Inflammatory macrophage treated with lipopolysaccharide for 4 hours (primary cell): ENCODE data around the gene IFNA16.
"Not testable (repeated sequence)": the region's sequence is repeated elsewhere in the genome, so short reads cannot be mapped to it uniquely, and the experiment has no call there.

Experiments used
- DNase-seq: peaks from one replicate; pipeline ENCODE4 v3.0.0-alpha.2; 2020

The IFNA16 gene

DNA sequence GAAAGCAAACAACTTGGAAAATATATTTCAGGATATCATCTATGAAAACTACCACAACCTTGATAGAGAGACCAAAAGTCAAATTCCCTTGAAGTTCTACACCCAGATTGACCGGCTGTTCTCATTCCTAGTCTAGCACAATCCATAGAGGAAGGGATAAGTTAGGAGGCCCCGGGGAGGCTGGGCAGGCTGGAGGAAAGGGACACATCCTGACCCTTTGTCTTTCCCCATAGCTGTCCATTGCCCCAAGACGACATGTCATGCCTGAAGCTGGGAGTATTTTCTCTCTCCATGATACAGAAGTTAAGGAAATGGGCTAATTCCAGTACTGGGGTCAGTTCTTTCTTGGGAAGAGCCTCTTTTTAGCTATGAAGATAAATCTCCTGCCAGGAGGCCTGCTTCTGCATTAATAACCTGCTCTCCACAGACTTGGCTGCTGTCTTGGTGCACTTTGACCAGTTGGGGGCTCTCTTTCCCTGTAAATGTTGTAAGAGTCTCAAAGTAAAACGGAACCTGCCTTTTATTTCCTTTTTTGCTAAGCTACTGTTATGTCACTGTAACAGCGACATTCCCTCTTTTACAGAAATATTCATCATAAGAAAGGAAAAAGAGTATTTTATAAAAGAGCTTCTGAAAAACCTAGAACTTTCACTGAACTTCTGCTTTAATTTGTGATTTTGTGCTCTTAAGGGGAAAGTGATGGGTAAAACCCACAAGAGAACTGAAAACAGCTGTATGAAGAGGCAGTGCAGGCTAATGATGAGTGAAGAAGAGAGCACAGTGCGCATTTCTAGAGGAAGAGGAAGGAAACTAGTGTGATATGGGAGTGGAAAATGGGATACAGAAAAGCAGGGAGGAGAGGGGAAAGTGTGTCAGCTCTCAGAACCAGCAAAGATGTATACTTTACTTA, 22.0 kb downstream of the IFNA16 start:
- peak; percentile 65 for DNase-seq

- not testable (repeated sequence) for DNase-seq
Measured at GRCh38 chr9:21187487-21187886, 29.6 kb downstream of the IFNA16 start, which contains the start of gene IFNA4. TSS of gene IFNA4 (minus strand) at chr9:21187587. CDS start at chr9:21187531, 56 bp downstream.

DNA sequence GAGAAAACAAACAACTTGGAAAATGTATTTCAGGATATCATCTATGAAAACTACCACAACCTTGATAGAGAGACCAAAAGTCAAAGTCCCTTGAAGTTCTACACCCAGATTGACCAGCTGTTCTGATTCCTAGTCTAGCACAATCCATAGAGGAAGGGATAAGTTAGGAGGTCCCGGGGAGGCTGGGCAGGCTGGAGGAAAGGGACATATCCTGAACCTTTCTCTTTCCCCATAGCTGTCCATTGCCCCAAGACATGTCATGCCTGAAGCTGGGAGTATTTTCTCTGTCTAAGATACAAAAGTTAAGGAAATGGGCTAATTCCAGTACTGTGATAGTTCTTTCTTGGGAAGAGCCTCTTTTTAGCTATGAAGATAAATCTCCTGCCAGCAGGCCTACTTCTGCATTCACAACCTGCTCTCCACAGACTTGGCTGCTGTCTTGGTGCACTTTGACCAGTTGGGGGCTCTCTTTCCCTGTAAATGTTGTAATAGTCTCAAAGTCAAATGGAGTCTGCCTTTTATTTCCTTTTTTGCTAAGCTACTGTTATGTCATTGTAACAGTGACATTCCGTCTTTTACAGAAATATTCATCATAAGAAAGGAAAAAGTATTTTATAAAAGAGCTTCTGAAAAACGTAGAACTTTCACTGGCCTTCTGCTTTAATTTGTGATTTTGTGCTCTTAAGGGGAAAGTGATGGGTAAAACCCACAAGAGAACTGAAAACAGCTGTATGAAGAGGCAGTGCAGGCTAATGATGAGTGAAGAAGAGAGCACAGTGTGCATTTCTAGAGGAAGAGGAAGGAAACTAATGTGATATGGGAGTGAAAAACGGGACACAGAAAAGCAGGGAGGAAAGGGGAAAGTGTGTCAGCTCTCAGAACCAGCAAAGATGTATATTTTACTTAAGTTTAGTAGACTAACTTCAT, 34.0 kb downstream of the IFNA16 start:
- peak; percentile 67 for DNase-seq

GRCh38 chr9:21174671-21175070, 42.4 kb downstream of the IFNA16 start:
- no peak for DNase-seq

DNA sequence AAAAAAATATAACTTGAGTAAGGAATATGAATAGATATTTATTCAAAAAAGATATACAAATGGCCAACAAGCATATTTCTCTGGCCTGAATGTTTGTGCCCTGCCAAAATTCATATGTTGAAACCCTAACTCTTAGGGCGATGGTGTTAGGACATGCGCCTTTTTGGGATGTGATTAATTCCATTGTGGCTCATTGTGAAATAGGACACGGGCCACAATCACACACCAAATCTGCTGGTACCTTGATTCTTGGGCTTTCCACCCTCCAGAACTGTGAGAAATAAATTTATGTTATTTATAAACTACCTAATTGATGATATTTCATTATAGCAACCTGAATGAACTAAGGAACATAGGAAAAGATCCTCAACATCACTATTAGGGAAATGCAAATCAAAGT, 45.0 kb downstream of the IFNA16 start:
- DNase-seq, result no peak

DNA sequence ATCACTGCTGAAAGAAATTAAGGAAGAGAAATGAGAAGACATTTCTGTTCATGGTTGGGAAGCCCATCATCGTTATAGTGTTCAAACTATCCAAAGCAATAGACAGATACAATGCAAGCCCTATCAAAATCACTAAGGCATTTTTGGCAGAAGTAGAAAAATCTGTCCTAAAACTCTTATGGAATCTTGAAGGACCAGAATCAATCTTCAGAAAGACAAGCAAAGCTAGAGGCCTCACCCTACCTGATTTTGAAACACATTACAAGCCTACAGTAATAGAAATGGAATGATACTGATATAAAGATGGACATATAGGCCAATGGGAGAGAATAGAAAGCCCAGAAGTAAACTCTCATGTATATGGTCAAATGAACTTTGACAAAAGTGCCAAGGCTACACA, 45.8 kb downstream of the IFNA16 start:
- no peak for DNase-seq

DNA sequence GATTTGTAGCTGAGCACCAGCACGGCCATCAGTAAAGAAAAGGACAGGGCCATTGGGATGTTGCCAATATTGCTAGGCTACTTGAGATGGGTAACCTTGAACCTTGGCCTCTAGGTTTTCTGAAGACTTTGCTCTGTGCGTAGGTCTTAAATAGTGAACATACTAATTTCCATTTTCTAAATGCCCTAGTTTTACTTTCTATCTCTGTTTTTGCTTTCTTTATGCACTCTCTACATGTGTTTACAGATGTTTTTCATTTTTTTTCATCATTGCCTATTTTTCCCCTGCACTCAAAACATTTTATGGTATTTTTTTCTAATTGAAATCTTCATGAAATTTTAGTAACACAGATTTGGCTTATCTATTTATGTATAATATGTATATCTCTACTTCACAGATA, 50.6 kb downstream of the IFNA16 start, which contains the start of gene IFNA21:
Gene IFNA21 (minus strand): TSS at position 101 of the 400 bp plus-strand sequence. CDS start 48 bp downstream, at position 53.
- not testable (repeated sequence) for DNase-seq
